ENCODE data around the gene ANKRD13D. TPM values are rescaled to one million over a fixed set of nuclear protein-coding genes. Genes with fewer than 3 reads are reported as not detected.

ANKRD13D gene
- total and polyA plus RNA-seq, 2 of the 8 experiments (the other 6 are each of a cell fraction or from before 2014, with no cell fraction given), result 24.9 to 26.5 TPM

GRCh38 chr11:67285541-67286498, 3.3 kb upstream of the ANKRD13D start:
- H4K8ac ChIP-seq (ENCODE audit: extremely low read depth, insufficient read depth, low read length), result no peak overlapping the region; the same call in 1 of the 2 replicates
- no peak overlapping the region for H2BK12ac ChIP-seq (ENCODE audit: low read depth, low read length)
- H4K91ac ChIP-seq (replicated peaks; ENCODE audit: insufficient read length, low read length), result no peak overlapping the region
- H2BK120ac ChIP-seq (replicated peaks; ENCODE audit: low read depth, low read length), result no peak overlapping the region
- no peak overlapping the region for H2BK5ac ChIP-seq (ENCODE audit: low read depth, low read length)
- H3K4ac ChIP-seq (replicated peaks; ENCODE audit: insufficient read length, low read depth, low read length), result no peak overlapping the region
- no peak for TF ChIP-seq NRF1 (IDR thresholded peaks at IDR 0.05; ENCODE audit: low read depth, low read length)
- no peak for TF ChIP-seq FOSL1 (IDR thresholded peaks at IDR 0.05; ENCODE audit: insufficient read depth, low read depth, low read length)
- TF ChIP-seq POLR2A (IDR thresholded peaks at IDR 0.05; ENCODE audit: control extremely low read depth in 1 of 2, low read depth in 2 of 2, low read length in 2 of 2), result no peak
- TF ChIP-seq TCF12 (IDR thresholded peaks at IDR 0.05; ENCODE audit: low read depth, low read length), result no peak
- TF ChIP-seq SUZ12 (IDR thresholded peaks at IDR 0.05; ENCODE audit: low read length), result no peak
- TF ChIP-seq SIRT6 (IDR thresholded peaks at IDR 0.05; ENCODE audit: low read length), result no peak
- TF ChIP-seq RXRA (IDR thresholded peaks at IDR 0.05; ENCODE audit: insufficient read depth, low read depth, low read length), result no peak
- TF ChIP-seq ZNF274 (IDR thresholded peaks at IDR 0.05; ENCODE audit: borderline replicate concordance, extremely low read depth, low read length), result no peak
- TF ChIP-seq TBP (IDR thresholded peaks at IDR 0.05; ENCODE audit: low read depth, low read length), result no peak
- no peak for TF ChIP-seq ASH2L (IDR thresholded peaks at IDR 0.05; ENCODE audit: low read length)
- no peak for TF ChIP-seq SP4 (IDR thresholded peaks at IDR 0.05; ENCODE audit: low read length)
- CTCF ChIA-PET (ENCODE audit: partially characterized antibody), result interaction anchor here (0.6 to 5.9 kb wide), 7 partner anchors 7 to 430 kb away, joined by 3 to 47 read pairs (median 4); partner anchors contain the start of gene SSH3
- H2AK5ac ChIP-seq (ENCODE audit: low read depth, low read length), result no peak overlapping the region
- peaks cover 8 to 42% (median 22%) of the 10 kb centered on the region in 4 experiments for H3K36me3 ChIP-seq (ENCODE audit: control insufficient read depth in 2 of 4, insufficient read depth in 4 of 4, low read length in 3 of 4)
- H2BK15ac ChIP-seq (ENCODE audit: low read length), result no peak overlapping the region
- H3K79me2 ChIP-seq (ENCODE audit: control insufficient read depth in 1 of 2, insufficient read depth in 2 of 2, low read length in 2 of 2), result no peaks in the 10 kb centered on the region; a peak in 1 of 4 replicates
- no peak overlapping the region for H2BK20ac ChIP-seq (ENCODE audit: low read length)
- H3K79me1 ChIP-seq (ENCODE audit: low read depth, low read length), result no peaks in the 10 kb centered on the region; the same call in 1 of the 2 replicates
- no peaks in the 10 kb centered on the region for H3K9me3 ChIP-seq (ENCODE audit: insufficient read depth in 2 of 2, low read depth in 1 of 2, low read length in 1 of 2)
- no peak for FAIRE-seq
- no peak overlapping the region for H3K4me3 ChIP-seq (ENCODE audit: extremely low read depth in 1 of 4, insufficient read depth in 2 of 4, low read depth in 3 of 4, low read length in 4 of 4)
- no peak overlapping the region for H3K14ac ChIP-seq (ENCODE audit: insufficient read length)
- POLR2A ChIA-PET (ENCODE audit: partially characterized antibody), result interaction anchor here (0.7 to 7.9 kb wide), 5 partner anchors 8 to 245 kb away, joined by 3 to 106 read pairs (median 4); partner anchors contain the start of genes GRK2 and SSH3
- no peak for DNase-seq (ENCODE audit: low read depth in 1 of 2, low spot score in 2 of 2)
- peaks cover 0 to 18% (median 11%) of the 10 kb centered on the region in 4 experiments; a peak in 6 of 7 replicates for H3K4me1 ChIP-seq (replicated peaks in 1 of 4; ENCODE audit: control insufficient read depth in 3 of 4, insufficient read depth in 4 of 4, low read length in 3 of 4)
- no peak overlapping the region for H2AFZ ChIP-seq (ENCODE audit: low read length)
- H3K27me3 ChIP-seq (replicated peaks in 1 of 4; ENCODE audit: control insufficient read depth in 3 of 4, extremely low read depth in 1 of 4, insufficient read depth in 3 of 4, low read length in 3 of 4), result no peaks in the 10 kb centered on the region
- H3K18ac ChIP-seq (ENCODE audit: extremely low read depth, low read length), result no peak overlapping the region
- H3K9ac ChIP-seq (replicated peaks in 1 of 4; ENCODE audit: extremely low read depth in 1 of 4, low read depth in 3 of 4, low read length in 3 of 4), result no peak overlapping the region
- no peak overlapping the region for H3K4me2 ChIP-seq (ENCODE audit: insufficient read depth in 1 of 2, low read depth in 2 of 2, low read length in 2 of 2)
- H4K5ac ChIP-seq (ENCODE audit: insufficient read length, low read depth, low read length), result no peak overlapping the region
- H4K20me1 ChIP-seq (replicated peaks in 1 of 2; ENCODE audit: control insufficient read depth in 1 of 2, insufficient read depth in 2 of 2, low read length in 2 of 2), result peaks cover 0 to 4% of the 10 kb centered on the region in 2 experiments
- no peak overlapping the region for H3K23ac ChIP-seq (ENCODE audit: insufficient read length)
- no peak overlapping the region for H3K56ac ChIP-seq (replicated peaks; ENCODE audit: insufficient read length, low read depth, low read length)
- H3K23me2 ChIP-seq (ENCODE audit: low read depth, low read length), result peaks cover 7% of the 10 kb centered on the region; the same call in 1 of the 2 replicates
- no peak overlapping the region for H3K27ac ChIP-seq (ENCODE audit: low read depth, low read length)
- 96% methylated on average over 22 of the region's 39 CpGs; no CpG with 5 or more reads in 1 of the 2 experiments for WGBS, 2 experiments (ENCODE audit: extremely low coverage in 1 of 2, insufficient coverage in 1 of 2, insufficient read length in 1 of 2, insufficient replicate concordance in 2 of 2, low coverage in 1 of 2, low lambda C conversion rate in 2 of 2, missing lambda C conversion rate in 1 of 2)
